Activated T-helper 1 cell treated with anti-CD3 and anti-CD28 coated beads, Interleukin-12 subunit alpha, Interleukin-12 subunit beta, Interleukin-2, Interleukin-4 antibody, amounts not matched to agents 30 ng/mL and 10 ng/mL and 1 ng/mL, durations not matched to agents 14 hours and 24 hours and 36 hours (primary cell): ENCODE data around the gene GSTM5. TPM values are rescaled to one million over a fixed set of nuclear protein-coding genes. Genes with fewer than 3 reads are reported as not detected.
"Not testable (repeated sequence)": the region's sequence is repeated elsewhere in the genome, so short reads cannot be mapped to it uniquely, and the experiment has no call there.

Experiments used
- DNase-seq: peaks from one replicate; pipeline ENCODE4 v3.0.0; 2021; ENCODE audit warnings: low spot score
- H3K27ac Mint-ChIP-seq: one replicate; pipeline ENCODE4 v1.8.0; 2021; ENCODE audit warnings: mild to moderate bottlenecking, mixed read lengths
- H3K27me3 Mint-ChIP-seq: one replicate; pipeline ENCODE4 v1.8.0; 2022; ENCODE audit warnings: mild to moderate bottlenecking, moderate library complexity, mixed read lengths; ENCODE audit not compliant: insufficient read depth
- H3K36me3 Mint-ChIP-seq: one replicate; pipeline ENCODE4 v1.8.0; 2021; ENCODE audit warnings: low read depth, mixed read lengths
- H3K4me1 Mint-ChIP-seq: one replicate; pipeline ENCODE4 v1.8.0; 2021; ENCODE audit warnings: low read depth, mixed read lengths
- H3K4me3 Mint-ChIP-seq: one replicate; pipeline ENCODE4 v1.8.0; 2021; ENCODE audit warnings: mild to moderate bottlenecking, moderate library complexity, mixed read lengths
- H3K9me3 Mint-ChIP-seq: one replicate; pipeline ENCODE4 v1.8.0; 2021; ENCODE audit warnings: mixed read lengths
- intact Hi-C: fragments of 100-400 bp; cut with micrococcal nuclease; formaldehyde crosslinking; loops from one replicate; pipeline ENCODE4 v1.15.1; 2024
- total RNA-seq: library from RNA; stranded (reverse); gene quantifications from 2 replicates; pipeline ENCODE4 v1.2.3, GENCODE V29; 2022

The GSTM5 gene
- total RNA-seq, 1 donor from 2014 or later = 0.08 TPM

- DNase-seq = no peak
- H3K4me1 Mint-ChIP-seq = no peaks in the 10 kb centered on the region
- peaks cover 5% of the 10 kb centered on the region for H3K27me3 Mint-ChIP-seq
- no peak overlapping the region for H3K27ac Mint-ChIP-seq
- no peak overlapping the region for H3K4me3 Mint-ChIP-seq
- H3K9me3 Mint-ChIP-seq = no peaks in the 10 kb centered on the region
- intact Hi-C loops = no loop called here
- no peaks in the 10 kb centered on the region for H3K36me3 Mint-ChIP-seq
Observed at GRCh38 chr1:109724933-109725332, 12.9 kb downstream of the GSTM5 start.

DNA sequence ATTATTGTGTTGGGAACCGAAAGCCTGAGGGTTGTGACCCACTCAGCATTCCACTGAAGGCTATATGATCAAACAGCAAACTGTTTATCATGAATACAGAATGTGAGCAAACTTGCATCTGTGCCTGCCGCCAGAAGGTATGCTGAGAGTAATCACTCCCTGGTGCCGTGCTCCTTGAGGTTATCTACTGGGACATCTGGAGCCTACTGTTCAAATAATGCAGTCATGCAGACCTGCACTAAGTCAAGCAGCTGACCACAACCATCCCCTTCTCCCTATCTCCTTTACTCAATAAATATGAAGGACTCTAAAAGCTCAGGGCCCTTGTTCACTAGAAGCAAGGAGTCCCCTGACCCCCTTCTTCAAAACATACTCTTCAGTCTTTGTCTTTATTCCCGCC is 13.5 kb downstream of the GSTM5 start:
- Mint-ChIP-seq H3K9me3 (no peaks in the 10 kb centered on the region), H3K36me3 (no peaks in the 10 kb centered on the region), H3K27ac (no peak overlapping the region), H3K27me3 (peaks cover 5% of the 10 kb centered on the region), H3K4me3 (no peak overlapping the region), H3K4me1 (no peaks in the 10 kb centered on the region)
- no peak for DNase-seq
- intact Hi-C loops = no loop called here

DNA sequence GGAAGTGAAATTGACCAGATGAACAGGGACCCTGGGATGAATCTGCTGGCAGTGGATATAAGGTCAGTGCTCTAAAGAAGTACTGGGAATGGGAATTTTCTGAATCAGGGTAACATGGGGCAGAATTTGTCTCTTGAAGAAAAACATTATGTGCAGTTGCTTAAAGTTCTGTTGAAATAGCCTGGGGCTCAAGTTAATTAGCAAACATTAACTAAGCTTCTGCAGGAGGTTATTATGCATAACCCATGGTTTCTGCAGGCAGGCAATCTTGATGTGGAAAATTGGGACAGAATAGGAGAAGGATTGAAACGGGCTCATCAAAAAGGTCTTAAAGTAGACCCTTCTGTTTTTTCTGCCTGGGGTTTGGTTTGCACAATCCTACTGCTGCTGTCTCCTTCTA is 14.0 kb downstream of the GSTM5 start:
- no peak for DNase-seq
- intact Hi-C loops = no loop called here
- no peak overlapping the region for H3K4me3 Mint-ChIP-seq
- H3K27ac Mint-ChIP-seq = no peak overlapping the region
- H3K36me3 Mint-ChIP-seq = no peaks in the 10 kb centered on the region
- H3K4me1 Mint-ChIP-seq = no peaks in the 10 kb centered on the region
- H3K9me3 Mint-ChIP-seq = no peaks in the 10 kb centered on the region
- H3K27me3 Mint-ChIP-seq = peaks cover 5% of the 10 kb centered on the region

DNA sequence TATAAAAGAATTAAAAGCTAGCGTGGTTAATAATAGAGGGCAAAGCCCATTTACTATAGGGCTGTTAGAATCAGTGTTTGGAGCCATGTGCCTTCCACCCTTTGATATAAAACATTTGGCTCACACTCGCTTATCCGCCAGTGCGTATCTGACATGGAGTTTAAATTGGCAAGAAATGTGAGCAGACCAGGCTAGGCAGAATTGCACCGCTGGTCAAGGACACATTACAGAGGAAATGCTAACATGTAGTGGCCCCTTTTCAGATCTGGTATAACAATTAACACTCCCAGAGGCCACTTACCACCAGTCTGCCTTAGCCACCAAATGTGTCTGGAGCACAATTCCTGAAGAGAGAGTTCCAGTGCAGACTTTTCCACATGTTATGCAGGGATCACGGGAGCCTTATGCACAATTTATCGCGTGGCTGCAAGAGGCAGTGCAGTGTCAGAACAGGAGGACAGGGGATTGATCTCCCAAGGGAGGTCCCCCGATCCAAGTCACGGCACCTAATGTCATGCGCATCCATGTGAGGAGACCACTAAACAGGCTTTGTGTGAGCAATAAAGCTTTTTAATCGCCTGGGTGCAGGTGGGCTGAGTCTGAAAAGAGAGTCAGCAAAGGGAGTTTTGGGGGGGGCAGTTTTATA is 14.8 kb downstream of the GSTM5 start:
- no peaks in the 10 kb centered on the region for H3K4me1 Mint-ChIP-seq
- DNase-seq = no peak
- intact Hi-C loops = no loop called here
- no peak overlapping the region for H3K4me3 Mint-ChIP-seq
- H3K27me3 Mint-ChIP-seq = peaks cover 9% of the 10 kb centered on the region
- no peaks in the 10 kb centered on the region for H3K36me3 Mint-ChIP-seq
- H3K9me3 Mint-ChIP-seq = no peaks in the 10 kb centered on the region
- H3K27ac Mint-ChIP-seq = no peak overlapping the region

DNA sequence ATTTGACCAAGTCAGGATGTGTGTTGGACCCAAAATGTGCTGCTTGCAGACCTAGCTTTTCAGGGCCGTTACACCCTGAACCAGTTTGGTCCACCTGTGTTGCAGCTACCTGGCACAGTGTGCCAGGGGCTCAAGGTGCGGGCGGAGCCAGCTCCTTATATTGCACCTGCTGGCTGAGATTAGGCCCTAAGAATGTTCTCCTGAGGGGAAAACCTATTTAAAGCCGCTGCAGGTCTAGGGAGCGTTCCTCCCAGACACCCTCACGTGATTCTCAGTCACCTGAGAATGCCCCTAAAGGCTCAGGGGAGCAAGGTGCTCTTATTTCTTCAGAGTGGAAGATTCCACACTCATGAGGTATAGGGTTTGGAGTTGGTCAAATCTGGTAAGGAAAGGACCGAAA is 16.8 kb downstream of the GSTM5 start:
- Mint-ChIP-seq H3K9me3 (no peaks in the 10 kb centered on the region), H3K36me3 (no peaks in the 10 kb centered on the region), H3K27ac (no peak overlapping the region), H3K4me1 (no peaks in the 10 kb centered on the region), H3K27me3 (peaks cover 9% of the 10 kb centered on the region), H3K4me3 (no peak overlapping the region)
- intact Hi-C loops = no loop called here
- no peak for DNase-seq

DNA sequence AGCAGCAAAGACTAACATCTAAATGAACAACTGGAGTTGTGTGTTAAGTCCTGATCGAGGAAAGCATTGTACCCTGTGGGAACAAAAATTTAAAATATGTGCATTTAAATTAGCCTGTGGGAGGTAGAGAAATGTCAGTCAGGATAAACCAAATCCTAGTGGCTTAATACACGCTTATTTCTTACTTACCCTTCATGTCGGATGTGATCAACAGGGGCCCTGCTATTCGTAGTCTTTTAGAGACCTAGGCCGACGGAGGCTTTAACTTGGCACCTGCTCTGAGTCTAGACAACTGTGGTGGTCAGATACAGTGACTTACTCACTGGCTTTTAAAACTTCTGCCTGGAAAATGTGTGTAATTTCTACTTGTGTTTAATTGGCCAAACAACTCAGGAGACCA is 18.6 kb downstream of the GSTM5 start:
- H3K9me3 Mint-ChIP-seq = no peaks in the 10 kb centered on the region
- H3K36me3 Mint-ChIP-seq = no peaks in the 10 kb centered on the region
- no peak overlapping the region for H3K4me3 Mint-ChIP-seq
- no peaks in the 10 kb centered on the region for H3K4me1 Mint-ChIP-seq
- H3K27me3 Mint-ChIP-seq = peaks cover 6% of the 10 kb centered on the region
- intact Hi-C loops = no loop called here
- no peak overlapping the region for H3K27ac Mint-ChIP-seq
- no peak for DNase-seq

GRCh38 chr1:109732390-109732881 is 20.4 kb downstream of the GSTM5 start:
- H3K4me1 Mint-ChIP-seq = no peaks in the 10 kb centered on the region
- H3K9me3 Mint-ChIP-seq = no peaks in the 10 kb centered on the region
- intact Hi-C loops = no loop called here
- H3K27me3 Mint-ChIP-seq = peaks cover 6% of the 10 kb centered on the region
- no peak overlapping the region for H3K27ac Mint-ChIP-seq
- DNase-seq = no peak
- H3K4me3 Mint-ChIP-seq = no peak overlapping the region
- no peaks in the 10 kb centered on the region for H3K36me3 Mint-ChIP-seq

DNA sequence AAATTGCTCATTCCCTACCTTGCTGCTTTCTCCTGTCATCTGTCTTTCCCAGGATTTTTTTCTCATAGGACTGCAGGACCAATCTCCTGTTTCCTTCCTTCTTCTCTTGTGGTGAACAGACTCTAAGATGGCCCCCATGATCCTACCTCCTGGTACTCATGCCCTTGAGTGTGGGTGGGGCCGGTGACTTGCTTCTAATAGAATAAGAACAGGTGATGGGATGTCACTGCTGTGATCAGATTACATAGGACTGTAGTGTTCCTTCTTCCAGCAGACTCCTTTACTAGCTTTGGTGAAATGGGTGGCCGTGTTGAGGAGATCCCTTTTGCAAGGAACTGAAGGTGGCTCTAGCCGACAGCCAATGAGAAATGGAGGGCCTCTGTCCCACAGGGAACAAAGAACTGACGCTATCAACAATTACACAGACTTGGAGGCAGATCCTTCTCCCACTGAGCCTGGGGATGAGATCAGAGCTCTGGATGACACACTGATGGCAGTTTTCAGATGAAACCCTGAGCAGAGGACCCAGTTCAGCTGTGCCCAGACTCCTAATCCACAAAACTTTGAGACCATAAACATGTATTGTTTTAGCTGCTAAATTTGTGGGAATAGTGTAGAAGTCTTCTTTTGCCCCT is 21.3 kb downstream of the GSTM5 start:
- H3K27ac Mint-ChIP-seq = no peak overlapping the region
- H3K36me3 Mint-ChIP-seq = peaks cover 2% of the 10 kb centered on the region
- intact Hi-C loops = no loop called here
- peaks cover 12% of the 10 kb centered on the region for H3K27me3 Mint-ChIP-seq
- no peak for DNase-seq
- no peaks in the 10 kb centered on the region for H3K9me3 Mint-ChIP-seq
- no peaks in the 10 kb centered on the region for H3K4me1 Mint-ChIP-seq
- H3K4me3 Mint-ChIP-seq = no peak overlapping the region

DNA sequence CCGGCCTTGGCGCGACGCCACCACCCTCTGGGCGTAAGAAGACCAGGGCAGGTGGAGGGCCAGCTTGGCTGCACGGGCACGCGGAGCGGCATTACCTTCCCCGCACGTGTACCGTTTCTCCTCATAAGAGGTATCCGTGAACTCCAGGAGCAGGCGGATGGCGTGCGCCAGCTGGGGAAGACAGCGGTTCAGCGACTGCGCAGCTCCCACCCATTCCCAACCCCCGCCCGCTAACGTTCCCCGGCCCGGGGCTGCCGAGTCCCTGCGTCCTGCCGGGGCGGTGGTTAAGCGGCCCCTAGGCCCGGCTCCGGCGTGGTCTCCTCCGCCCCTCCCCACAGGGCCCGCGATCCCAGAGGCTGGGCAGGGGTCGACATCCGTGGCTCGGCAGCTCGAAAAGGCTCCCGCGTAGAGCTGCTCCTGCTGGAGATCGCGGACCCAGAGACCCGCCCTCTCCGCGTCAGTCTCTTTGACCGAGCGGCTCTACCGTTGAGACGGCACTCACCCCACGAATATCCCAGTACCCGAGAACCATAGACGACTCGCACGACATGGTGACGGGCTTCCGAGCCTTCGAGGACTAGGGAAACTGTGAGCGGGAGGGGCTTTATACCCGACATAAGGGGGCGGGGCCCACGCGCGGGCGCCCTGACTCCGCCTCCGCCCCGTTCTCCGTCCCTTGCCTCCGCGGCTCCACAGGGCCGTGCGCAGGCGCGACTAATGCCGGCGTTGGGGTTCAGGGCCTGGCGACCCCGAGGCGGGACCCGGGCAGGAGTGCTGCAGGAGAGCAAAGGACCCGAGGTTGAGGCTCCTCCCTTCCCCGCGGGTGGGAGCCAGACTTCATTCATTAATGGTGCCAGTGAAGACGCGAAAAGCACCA is 27.9 kb downstream of the GSTM5 start:
- Mint-ChIP-seq H3K4me3 (peak overlapping the region; percentile 77), H3K9me3 (no peaks in the 10 kb centered on the region), H3K36me3 (peaks cover 5% of the 10 kb centered on the region), H3K27me3 (peaks cover 27% of the 10 kb centered on the region), H3K4me1 (peaks cover 14% of the 10 kb centered on the region), H3K27ac (peak overlapping the region; percentile 47)
- DNase-seq = peak; percentile 79
- intact Hi-C loops = loop anchor here (1.0 to 5.0 kb wide), 7 partner anchors 53 to 257 kb away; partner anchors contain the start of genes AHCYL1, ATXN7L2, GNAI3 and GSTM1

DNA sequence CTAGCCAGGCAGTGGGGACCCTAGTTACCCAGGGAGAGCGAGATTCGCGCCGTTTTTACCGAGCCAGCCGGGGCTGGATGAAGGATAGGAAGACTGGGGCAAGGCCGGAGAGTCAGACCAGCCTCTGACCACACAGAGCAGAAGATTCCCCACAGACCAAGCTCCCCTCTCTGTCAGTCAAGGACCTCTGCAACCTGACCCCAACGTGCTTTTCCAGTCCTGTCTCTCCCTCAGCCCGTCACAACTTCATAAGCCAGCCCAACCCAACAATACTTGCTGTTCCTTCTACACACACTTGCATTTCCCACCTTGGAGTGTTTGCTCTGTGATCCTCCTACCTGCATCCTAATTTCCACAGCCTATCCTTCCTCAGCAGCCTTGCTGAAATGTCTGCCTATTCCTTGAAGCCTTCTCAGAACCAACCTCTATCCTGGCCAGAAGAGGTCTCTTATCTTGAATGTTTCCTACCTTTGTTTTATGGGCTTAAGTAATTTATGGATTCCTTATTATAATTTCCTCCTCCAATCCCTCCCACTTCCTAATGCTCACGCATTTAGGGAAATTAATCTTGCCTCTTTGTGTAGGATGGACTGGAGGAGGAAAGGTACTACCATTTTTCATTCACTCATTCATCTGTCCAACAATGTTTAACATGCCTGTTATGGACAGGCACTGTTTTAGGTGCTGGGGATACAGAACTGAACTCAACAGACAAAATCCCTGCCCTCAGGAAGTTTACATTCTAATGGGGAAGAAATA is 28.7 kb downstream of the GSTM5 start, which contains the start of gene GSTM3:
Gene GSTM3 (minus strand): TSS at position 424 of the 759 bp plus-strand sequence. CDS start 751 bp downstream, outside the sequence.
- Mint-ChIP-seq H3K4me3 (peak within 1 kb of the TSS; percentile 77), H3K36me3 (peaks cover 5% of the 10 kb centered on the region), H3K9me3 (no peaks in the 10 kb centered on the region), H3K27me3 (peaks cover 27% of the 10 kb centered on the region), H3K27ac (peak within 1 kb of the TSS; percentile 52), H3K4me1 (peaks cover 14% of the 10 kb centered on the region)
- intact Hi-C loops = loop anchor here (1.0 to 5.0 kb wide), 7 partner anchors 53 to 258 kb away; partner anchors contain the start of genes AHCYL1, ATXN7L2, GNAI3 and GSTM1
- DNase-seq = no peak

- H3K9me3 Mint-ChIP-seq, intact Hi-C loops, H3K27ac Mint-ChIP-seq, H3K4me1 Mint-ChIP-seq, H3K36me3 Mint-ChIP-seq, H3K4me3 Mint-ChIP-seq, H3K27me3 Mint-ChIP-seq, DNase-seq: not testable (repeated sequence)
Observed at GRCh38 chr1:109748311-109748710, 36.3 kb downstream of the GSTM5 start.

DNA sequence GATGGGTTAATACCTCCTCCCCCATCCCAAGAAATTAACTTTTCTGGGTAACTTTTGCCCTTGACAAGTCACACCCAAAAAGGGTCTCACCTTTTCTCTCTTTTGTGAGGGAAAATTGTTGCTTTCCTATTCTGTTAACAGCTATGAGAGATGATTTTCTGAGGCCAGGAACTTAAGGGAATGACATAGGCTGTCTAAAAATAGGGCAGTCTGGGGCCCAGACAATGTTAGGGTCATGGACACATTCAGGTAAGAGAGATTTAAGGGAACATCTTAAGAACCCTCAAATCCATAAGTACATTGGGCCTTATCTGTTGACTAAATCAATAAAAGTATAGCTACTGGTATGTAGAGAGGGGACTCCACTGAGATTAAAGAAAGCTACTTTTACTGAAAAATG is 37.2 kb downstream of the GSTM5 start:
- H3K27ac Mint-ChIP-seq = no peak overlapping the region

More for the DNA sequence above, 37.2 kb downstream of the GSTM5 start:
- Mint-ChIP-seq H3K36me3 (no peaks in the 10 kb centered on the region), H3K27me3 (peaks cover 4% of the 10 kb centered on the region), H3K9me3 (no peaks in the 10 kb centered on the region), H3K4me1 (no peaks in the 10 kb centered on the region), H3K4me3 (no peak overlapping the region)
- intact Hi-C loops = no loop called here
- no peak for DNase-seq
